Breast epithelium (tissue), 4 donors: ENCODE data around the gene ZNF490. TPM values are rescaled to one million over a fixed set of nuclear protein-coding genes. Genes with fewer than 3 reads are reported as not detected.

Experiments
- DNase-seq, 2 donors: peaks; one replicate each; pipeline ENCODE4 v3.0.0-alpha.2; 2019; ENCODE audit warnings: low spot score in 2 of 2
- H3K27ac ChIP-seq, 2 donors: fragments of 200-600 bp; sonication (generic) in 1 of 2; one replicate each; pipeline ENCODE4 v1.5.1; 2016 to 2019; ENCODE audit warnings: mild to moderate bottlenecking in 1 of 2
- H3K27me3 ChIP-seq, 2 donors: fragments of 200-600 bp; sonication (generic) in 1 of 2; one replicate each; pipeline versions ENCODE4 v1.5.1 to v1.6.0; 2017 to 2019; ENCODE audit warnings: control low read depth in 1 of 2, mild to moderate bottlenecking in 1 of 2
- H3K36me3 ChIP-seq: fragments of 200-600 bp; one replicate; pipeline ENCODE4 v1.5.1; 2019
- H3K4me1 ChIP-seq, 2 donors: fragments of 200-600 bp; sonication (generic); one replicate each; pipeline ENCODE4 v1.5.1; 2016 to 2019; ENCODE audit warnings: control low read depth in 1 of 2
- H3K4me3 ChIP-seq, 3 donors: fragments of 200-600 bp; sonication (generic); 1 replicate in 2 of 3; 2 replicates in 1 of 3; pipeline ENCODE4 v1.5.1; 2016 to 2019; ENCODE audit warnings: mild to moderate bottlenecking in 3 of 3, moderate library complexity in 2 of 3
- H3K9me3 ChIP-seq, 2 donors: fragments of 200-600 bp; sonication (generic) in 1 of 2; one replicate each; pipeline ENCODE4 v1.5.1; 2016 to 2019; ENCODE audit warnings: control low read depth in 1 of 2
- CTCF ChIP-seq, 3 donors: fragments of 450-650 bp; IDR thresholded peaks; one replicate each; pipeline ENCODE4 v1.5.1; 2016 to 2017; ENCODE audit warnings: antibody characterized with exemption in 3 of 3, mild to moderate bottlenecking in 3 of 3, moderate library complexity in 3 of 3
- POLR2A ChIP-seq: fragments of 450-650 bp; IDR thresholded peaks from one replicate; pipeline ENCODE4 v1.6.1; 2016; ENCODE audit warnings: antibody characterized with exemption, mild to moderate bottlenecking, moderate library complexity
- POLR2AphosphoS5 ChIP-seq, 3 donors: sonication (generic); formaldehyde crosslinking; IDR thresholded peaks; one replicate each; pipeline ENCODE4 v1.6.1; 2017; ENCODE audit warnings: antibody characterized with exemption in 3 of 3
- intact Hi-C: fragments of 100-400 bp; cut with DNase I; formaldehyde crosslinking; loops from one replicate; pipeline ENCODE4 v1.15.1; 2023; ENCODE audit warnings: low total_unique reads
- total RNA-seq, 3 donors: library from RNA; depleted of rRNA; stranded (reverse); fragments of >200 nt; gene quantifications; one replicate each; pipeline ENCODE4 v1.1.0, GENCODE V29; 2016

ZNF490 gene
- total RNA-seq, 3 donors from 2014 or later = 5.6 to 7.9 (median 7.0) TPM

DNA sequence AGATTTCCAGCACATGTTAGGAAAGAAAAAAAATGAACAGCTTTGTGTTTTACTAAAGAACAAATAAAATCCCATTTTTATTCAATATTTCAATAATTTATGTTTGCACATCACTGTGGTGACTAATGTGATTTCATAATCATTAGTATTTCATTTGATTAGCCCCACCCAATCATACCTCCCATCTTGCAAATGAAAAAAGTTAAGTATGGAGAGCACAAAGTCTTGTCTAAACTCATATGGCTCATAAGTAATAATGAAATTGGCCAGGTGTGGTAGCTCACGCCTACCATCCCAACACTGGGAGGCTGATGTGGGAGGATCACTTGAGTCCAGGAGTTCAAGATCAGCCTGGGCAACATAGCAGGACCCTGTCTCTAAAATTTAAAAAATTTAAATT, 3.8 kb downstream of the ZNF490 start:
- Histone ChIP-seq H3K4me1 (no peaks in the 10 kb centered on the region), H3K27ac (no peak overlapping the region), H3K27me3 (no peaks in the 10 kb centered on the region), H3K9me3 (no peaks in the 10 kb centered on the region), H3K4me3 (no peak overlapping the region), H3K36me3 (no peaks in the 10 kb centered on the region)
- intact Hi-C loops = no loop called here
- DNase-seq = no peak
- no peak for TF ChIP-seq POLR2A
- TF ChIP-seq POLR2AphosphoS5 (IDR thresholded peaks at IDR 0.05) = no peak
- TF ChIP-seq CTCF (IDR thresholded peaks at IDR 0.05) = no peak

DNA sequence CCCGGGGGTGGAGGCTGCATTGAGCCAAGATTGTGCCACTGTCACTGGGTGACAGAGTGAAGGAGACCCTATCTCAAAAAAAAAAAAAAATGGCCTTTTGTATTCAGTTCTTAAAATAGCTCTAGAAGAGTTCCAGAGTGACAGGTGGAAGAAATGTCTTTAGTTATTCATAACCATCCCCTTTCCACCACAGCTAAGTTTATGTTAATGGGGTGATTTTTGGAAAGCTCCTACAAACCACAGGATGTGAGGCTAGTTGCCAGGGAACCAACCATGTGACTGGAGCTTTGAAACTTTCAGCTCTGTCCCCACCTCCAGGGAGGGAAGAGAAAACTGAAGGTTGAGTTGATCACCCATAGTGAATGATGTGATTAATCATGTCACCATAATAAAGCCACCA, 6.9 kb downstream of the ZNF490 start:
- Histone ChIP-seq H3K4me1 (no peaks in the 10 kb centered on the region), H3K27me3 (no peaks in the 10 kb centered on the region), H3K9me3 (no peaks in the 10 kb centered on the region), H3K27ac (no peak overlapping the region), H3K4me3 (no peak overlapping the region), H3K36me3 (no peaks in the 10 kb centered on the region)
- intact Hi-C loops = no loop called here
- DNase-seq = no peak
- TF ChIP-seq CTCF (IDR thresholded peaks at IDR 0.05) (no peak), POLR2A (no peak), POLR2AphosphoS5 (IDR thresholded peaks at IDR 0.05) (no peak)

GRCh38 chr19:12597594-12597993, 13.0 kb downstream of the ZNF490 start:
- no peaks in the 10 kb centered on the region for H3K27me3 ChIP-seq
- H3K36me3 ChIP-seq = no peaks in the 10 kb centered on the region
- no peak for DNase-seq
- TF ChIP-seq POLR2AphosphoS5 (IDR thresholded peaks at IDR 0.05) (no peak), CTCF (IDR thresholded peaks at IDR 0.05) (no peak), POLR2A (no peak)
- H3K27ac ChIP-seq = no peak overlapping the region
- H3K4me3 ChIP-seq = no peak overlapping the region
- no peaks in the 10 kb centered on the region for H3K4me1 ChIP-seq
- no peaks in the 10 kb centered on the region for H3K9me3 ChIP-seq
- intact Hi-C loops = no loop called here

DNA sequence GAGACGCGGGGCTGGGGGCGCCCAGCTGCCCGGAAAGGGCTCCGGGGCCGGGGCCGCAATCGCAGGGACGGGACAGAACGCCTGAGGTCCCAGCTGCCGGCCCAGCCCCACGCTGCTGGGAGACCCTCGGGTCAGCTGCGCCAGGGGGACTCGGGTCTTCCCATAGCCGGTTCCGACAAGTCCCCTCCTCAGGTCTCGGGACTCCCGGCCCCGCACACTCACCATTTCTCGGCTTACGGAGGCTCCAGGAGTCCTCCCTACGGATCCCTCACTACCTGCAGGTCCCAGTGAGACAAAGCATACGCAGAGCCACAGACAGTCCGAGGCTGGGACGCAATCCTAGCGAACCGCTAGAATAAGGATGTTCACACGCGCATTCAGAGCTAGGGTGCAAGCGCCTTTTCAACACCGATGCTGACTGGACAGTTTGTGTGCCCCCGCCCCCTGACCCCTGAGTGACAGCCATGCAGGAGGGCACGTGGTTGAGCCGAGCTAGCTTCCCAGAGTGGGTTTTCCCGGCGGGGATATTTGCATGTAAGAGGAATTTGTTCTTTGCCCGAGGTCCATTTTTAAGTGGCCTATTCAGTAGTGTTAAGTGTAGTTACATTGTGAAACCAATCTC, 13.6 kb downstream of the ZNF490 start:
- Histone ChIP-seq H3K9me3 (no peaks in the 10 kb centered on the region), H3K4me3 (no peak overlapping the region), H3K27ac (no peak overlapping the region), H3K36me3 (no peaks in the 10 kb centered on the region), H3K4me1 (no peaks in the 10 kb centered on the region), H3K27me3 (no peaks in the 10 kb centered on the region)
- TF ChIP-seq POLR2A (no peak), POLR2AphosphoS5 (IDR thresholded peaks at IDR 0.05) (no peak)
- intact Hi-C loops = no loop called here
- DNase-seq = no peak

GRCh38 chr19:12596485-12596884, 14.1 kb downstream of the ZNF490 start:
- no peak for DNase-seq
- Histone ChIP-seq H3K4me1 (no peaks in the 10 kb centered on the region), H3K36me3 (no peaks in the 10 kb centered on the region), H3K4me3 (no peak overlapping the region), H3K9me3 (no peaks in the 10 kb centered on the region), H3K27ac (no peak overlapping the region), H3K27me3 (no peaks in the 10 kb centered on the region)
- intact Hi-C loops = no loop called here
- TF ChIP-seq POLR2A = no peak

DNA sequence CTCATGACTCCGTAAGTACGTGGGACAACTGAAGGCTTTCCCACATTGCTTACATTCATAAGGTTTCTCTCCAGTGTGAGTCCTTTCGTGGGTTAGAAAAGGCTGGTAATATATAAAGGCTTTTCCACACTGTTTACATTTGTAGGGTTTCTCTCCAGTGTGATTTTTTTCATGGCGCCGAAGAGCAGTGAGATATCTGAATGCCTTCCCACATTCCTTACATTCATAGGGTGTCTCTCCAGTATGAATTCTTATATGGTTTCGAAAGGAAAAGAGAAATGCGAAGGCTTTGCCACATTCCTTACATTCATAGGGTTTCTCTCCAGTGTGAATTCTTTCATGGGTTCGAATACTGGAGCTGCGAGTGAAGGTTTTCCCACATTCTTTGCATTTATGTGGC, 29.5 kb downstream of the ZNF490 start:
- peaks cover 27 to 35% of the 10 kb centered on the region in 2 donors for H3K9me3 ChIP-seq
- H3K4me3 ChIP-seq = no peak overlapping the region
- intact Hi-C loops = no loop called here
- peaks cover 21% of the 10 kb centered on the region for H3K36me3 ChIP-seq
- no peak for DNase-seq
- TF ChIP-seq POLR2AphosphoS5 (IDR thresholded peaks at IDR 0.05) (no peak), CTCF (IDR thresholded peaks at IDR 0.05) (no peak), POLR2A (no peak)
- H3K27me3 ChIP-seq = no peaks in the 10 kb centered on the region
- H3K27ac ChIP-seq = no peak overlapping the region
- H3K4me1 ChIP-seq = no peaks in the 10 kb centered on the region
